ENCODE results near the gene AQP2.
"Not testable (repeated sequence)": the region's sequence is repeated elsewhere in the genome, so short reads cannot be mapped to it uniquely, and the experiment has no call there.

The AQP2 gene

GRCh38 chr12:49982246-49983087, 31.9 kb downstream of the AQP2 start:
- no peak overlapping the region for H3K4me3 ChIP-seq (ENCODE audit: low read length)
- H3K4me1 ChIP-seq (ENCODE audit: control insufficient read depth, insufficient read depth, low read length) = peaks cover 2% of the 10 kb centered on the region; the same call in 1 of the 2 replicates
- no peak for DNase-seq (ENCODE audit: low read depth, low spot score)
- 0 out of 2 replicates have a peak, but pooled peaks cover 3% of the 10 kb centered on the region for H3K36me3 ChIP-seq (ENCODE audit: control insufficient read depth, insufficient read depth, low read length)
- no peaks in the 10 kb centered on the region for H3K9me3 ChIP-seq (ENCODE audit: control insufficient read depth, insufficient read depth, low read length)
- no peak overlapping the region for H3K27ac ChIP-seq (ENCODE audit: low read length)
- H3K27me3 ChIP-seq (ENCODE audit: control insufficient read depth, insufficient read depth, low read length) = no peaks in the 10 kb centered on the region
- no CpG with 5 or more reads among the region's 7 CpGs for WGBS (ENCODE audit: insufficient coverage, insufficient read length)

- no peak for DNase-seq (ENCODE audit: low read depth, low spot score)
Observed at GRCh38 chr12:49983892-49984291, 33.4 kb downstream of the AQP2 start.

GRCh38 chr12:49984476-49985359, 34.2 kb downstream of the AQP2 start:
- H3K27me3 ChIP-seq (ENCODE audit: control insufficient read depth, insufficient read depth, low read length) = no peaks in the 10 kb centered on the region
- H3K4me3 ChIP-seq (ENCODE audit: low read length) = no peak overlapping the region
- no peak overlapping the region for H3K27ac ChIP-seq (ENCODE audit: low read length)
- H3K4me1 ChIP-seq (ENCODE audit: control insufficient read depth, insufficient read depth, low read length) = no peaks in the 10 kb centered on the region
- WGBS (ENCODE audit: insufficient coverage, insufficient read length) = no CpG with 5 or more reads among the region's 9 CpGs
- peaks cover 5% of the 10 kb centered on the region; the same call in 1 of the 2 replicates for H3K36me3 ChIP-seq (ENCODE audit: control insufficient read depth, insufficient read depth, low read length)
- no peak for DNase-seq (ENCODE audit: low read depth, low spot score)
- H3K9me3 ChIP-seq (ENCODE audit: control insufficient read depth, insufficient read depth, low read length) = no peaks in the 10 kb centered on the region

More at GRCh38 chr12:49983892-49984291, 33.4 kb downstream of the AQP2 start:
- Histone ChIP-seq H3K36me3 (ENCODE audit: control insufficient read depth, insufficient read depth, low read length) (peaks cover 5% of the 10 kb centered on the region; the same call in 1 of the 2 replicates), H3K27me3 (ENCODE audit: control insufficient read depth, insufficient read depth, low read length) (no peaks in the 10 kb centered on the region), H3K4me1 (ENCODE audit: control insufficient read depth, insufficient read depth, low read length) (peaks cover 2% of the 10 kb centered on the region; the same call in 1 of the 2 replicates), H3K4me3 (ENCODE audit: low read length) (no peak overlapping the region), H3K27ac (ENCODE audit: low read length) (no peak overlapping the region), H3K9me3 (ENCODE audit: control insufficient read depth, insufficient read depth, low read length) (no peaks in the 10 kb centered on the region)
- WGBS (ENCODE audit: insufficient coverage, insufficient read length) = no CpG with 5 or more reads among the region's 8 CpGs

GRCh38 chr12:49985981-49986380, 35.4 kb downstream of the AQP2 start:
- DNase-seq (ENCODE audit: low read depth, low spot score) = no peak
- Histone ChIP-seq H3K9me3 (ENCODE audit: control insufficient read depth, insufficient read depth, low read length) (no peaks in the 10 kb centered on the region), H3K27me3 (ENCODE audit: control insufficient read depth, insufficient read depth, low read length) (no peaks in the 10 kb centered on the region), H3K4me3 (ENCODE audit: low read length) (no peak overlapping the region), H3K27ac (ENCODE audit: low read length) (no peak overlapping the region), H3K36me3 (ENCODE audit: control insufficient read depth, insufficient read depth, low read length) (peaks cover 5% of the 10 kb centered on the region; the same call in 1 of the 2 replicates), H3K4me1 (ENCODE audit: control insufficient read depth, insufficient read depth, low read length) (no peaks in the 10 kb centered on the region)
- WGBS (ENCODE audit: insufficient coverage, insufficient read length) = no CpG with 5 or more reads among the region's 5 CpGs

GRCh38 chr12:49986476-49986875, 35.9 kb downstream of the AQP2 start:
- H3K4me1 ChIP-seq (ENCODE audit: control insufficient read depth, insufficient read depth, low read length); H3K27ac ChIP-seq (ENCODE audit: low read length); H3K36me3 ChIP-seq (ENCODE audit: control insufficient read depth, insufficient read depth, low read length); H3K4me3 ChIP-seq (ENCODE audit: low read length); H3K27me3 ChIP-seq (ENCODE audit: control insufficient read depth, insufficient read depth, low read length); H3K9me3 ChIP-seq (ENCODE audit: control insufficient read depth, insufficient read depth, low read length); DNase-seq (ENCODE audit: low read depth, low spot score): not testable (repeated sequence)
- WGBS (ENCODE audit: insufficient coverage, insufficient read length) = no CpG with 5 or more reads among the region's 3 CpGs

- Histone ChIP-seq H3K27me3 (ENCODE audit: control insufficient read depth, insufficient read depth, low read length) (no peaks in the 10 kb centered on the region), H3K9me3 (ENCODE audit: control insufficient read depth, insufficient read depth, low read length) (no peaks in the 10 kb centered on the region), H3K27ac (ENCODE audit: low read length) (no peak overlapping the region), H3K4me1 (ENCODE audit: control insufficient read depth, insufficient read depth, low read length) (no peaks in the 10 kb centered on the region), H3K36me3 (ENCODE audit: control insufficient read depth, insufficient read depth, low read length) (peaks cover 12% of the 10 kb centered on the region; the same call in 1 of the 2 replicates), H3K4me3 (ENCODE audit: low read length) (no peak overlapping the region)
- no peak for DNase-seq (ENCODE audit: low read depth, low spot score)
- no CpG with 5 or more reads among the region's 4 CpGs for WGBS (ENCODE audit: insufficient coverage, insufficient read length)
Observed at GRCh38 chr12:49987625-49988303, 37.2 kb downstream of the AQP2 start.

GRCh38 chr12:49989400-49989799, 38.9 kb downstream of the AQP2 start:
- H3K27ac ChIP-seq (ENCODE audit: low read length); H3K27me3 ChIP-seq (ENCODE audit: control insufficient read depth, insufficient read depth, low read length); DNase-seq (ENCODE audit: low read depth, low spot score); H3K9me3 ChIP-seq (ENCODE audit: control insufficient read depth, insufficient read depth, low read length); H3K4me1 ChIP-seq (ENCODE audit: control insufficient read depth, insufficient read depth, low read length); H3K4me3 ChIP-seq (ENCODE audit: low read length): not testable (repeated sequence)
- no CpG with 5 or more reads among the region's 2 CpGs for WGBS (ENCODE audit: insufficient coverage, insufficient read length)
- H3K36me3 ChIP-seq (ENCODE audit: control insufficient read depth, insufficient read depth, low read length) = peaks cover 15% of the 10 kb centered on the region; the same call in 1 of the 2 replicates

GRCh38 chr12:49990273-49990672, 39.7 kb downstream of the AQP2 start:
- no peak for DNase-seq (ENCODE audit: low read depth, low spot score)

GRCh38 chr12:49998453-49998852, 47.9 kb downstream of the AQP2 start:
- H3K4me3 ChIP-seq (ENCODE audit: low read length) = no peak overlapping the region
- no peak for DNase-seq (ENCODE audit: low read depth, low spot score)
- H3K9me3 ChIP-seq (ENCODE audit: control insufficient read depth, insufficient read depth, low read length) = no peaks in the 10 kb centered on the region
- WGBS (ENCODE audit: insufficient coverage, insufficient read length) = no CpG with 5 or more reads among the region's 2 CpGs
- no peaks in the 10 kb centered on the region for H3K4me1 ChIP-seq (ENCODE audit: control insufficient read depth, insufficient read depth, low read length)
- H3K27me3 ChIP-seq (ENCODE audit: control insufficient read depth, insufficient read depth, low read length) = no peaks in the 10 kb centered on the region
- H3K36me3 ChIP-seq (ENCODE audit: control insufficient read depth, insufficient read depth, low read length) = peaks cover 7% of the 10 kb centered on the region; the same call in 1 of the 2 replicates
- H3K27ac ChIP-seq (ENCODE audit: low read length) = no peak overlapping the region

More at GRCh38 chr12:49990273-49990672, 39.7 kb downstream of the AQP2 start:
- WGBS (ENCODE audit: insufficient coverage, insufficient read length) = no CpG with 5 or more reads among the region's 4 CpGs
- Histone ChIP-seq H3K36me3 (ENCODE audit: control insufficient read depth, insufficient read depth, low read length) (peaks cover 15% of the 10 kb centered on the region; the same call in 1 of the 2 replicates), H3K9me3 (ENCODE audit: control insufficient read depth, insufficient read depth, low read length) (no peaks in the 10 kb centered on the region), H3K4me3 (ENCODE audit: low read length) (no peak overlapping the region), H3K4me1 (ENCODE audit: control insufficient read depth, insufficient read depth, low read length) (no peaks in the 10 kb centered on the region), H3K27ac (ENCODE audit: low read length) (no peak overlapping the region), H3K27me3 (ENCODE audit: control insufficient read depth, insufficient read depth, low read length) (no peaks in the 10 kb centered on the region)

GRCh38 chr12:50003595-50003994, 53.1 kb downstream of the AQP2 start:
- Histone ChIP-seq H3K9me3 (ENCODE audit: control insufficient read depth, insufficient read depth, low read length) (no peaks in the 10 kb centered on the region), H3K27ac (ENCODE audit: low read length) (no peak overlapping the region), H3K36me3 (ENCODE audit: control insufficient read depth, insufficient read depth, low read length) (peaks cover 12% of the 10 kb centered on the region; the same call in 1 of the 2 replicates), H3K4me3 (ENCODE audit: low read length) (no peak overlapping the region), H3K27me3 (ENCODE audit: control insufficient read depth, insufficient read depth, low read length) (no peaks in the 10 kb centered on the region), H3K4me1 (ENCODE audit: control insufficient read depth, insufficient read depth, low read length) (no peaks in the 10 kb centered on the region)
- WGBS (ENCODE audit: insufficient coverage, insufficient read length) = no CpG with 5 or more reads among the region's 2 CpGs
- no peak for DNase-seq (ENCODE audit: low read depth, low spot score)

Data from iPS DF 6.9 (cell line).